ES-I3 (cell line): Measurements from ENCODE around the gene PLAAT4.

Source experiments
- H3K36me3 ChIP-seq: 2 replicates; pipeline ENCODE4 v1.6.1; 2013; ENCODE audit warnings: mild to moderate bottlenecking, low read length, control low read depth, moderate library complexity; ENCODE audit not compliant: insufficient read depth
- H3K4me1 ChIP-seq: 2 replicates; pipeline ENCODE4 v1.6.1; 2013; ENCODE audit warnings: mild to moderate bottlenecking, control low read depth, low read length; ENCODE audit not compliant: insufficient read depth
- H3K9ac ChIP-seq: 2 replicates; pipeline ENCODE4 v1.6.1; 2013; ENCODE audit warnings: low read depth, mild to moderate bottlenecking, low read length, moderate library complexity
- H3K9me3 ChIP-seq: 2 replicates; pipeline ENCODE4 v1.6.1; 2013; ENCODE audit warnings: mild to moderate bottlenecking, low read length, moderate library complexity; ENCODE audit not compliant: control insufficient read depth, insufficient read depth

Gene PLAAT4

GRCh38 chr11:63586451-63587166, 50.0 kb downstream of the PLAAT4 start:
- Histone ChIP-seq H3K36me3 (peaks cover 47% of the 10 kb centered on the region), H3K9ac (no peak overlapping the region), H3K4me1 (no peaks in the 10 kb centered on the region), H3K9me3 (peaks cover 16% of the 10 kb centered on the region)

DNA sequence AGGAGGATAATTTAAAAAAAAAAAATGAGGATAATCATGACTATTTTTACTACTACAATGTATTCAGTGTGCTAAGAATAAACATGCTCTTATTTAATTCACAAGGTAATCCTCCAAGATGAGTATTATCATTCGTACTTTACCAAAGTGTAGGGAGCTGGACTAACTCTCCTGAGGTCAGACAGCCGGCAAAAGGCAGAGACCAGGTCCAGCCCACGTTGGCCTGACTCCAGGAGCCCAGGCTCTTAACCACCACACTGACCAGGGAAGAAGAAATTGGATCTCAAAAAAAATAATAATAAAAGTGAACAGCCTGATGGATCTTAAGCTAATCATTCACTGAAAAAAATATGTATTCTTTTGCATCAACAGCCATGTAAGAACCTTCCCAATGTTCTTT, 52.4 kb downstream of the PLAAT4 start:
- Histone ChIP-seq H3K9ac (no peak overlapping the region), H3K36me3 (peaks cover 39% of the 10 kb centered on the region), H3K4me1 (no peaks in the 10 kb centered on the region)

DNA sequence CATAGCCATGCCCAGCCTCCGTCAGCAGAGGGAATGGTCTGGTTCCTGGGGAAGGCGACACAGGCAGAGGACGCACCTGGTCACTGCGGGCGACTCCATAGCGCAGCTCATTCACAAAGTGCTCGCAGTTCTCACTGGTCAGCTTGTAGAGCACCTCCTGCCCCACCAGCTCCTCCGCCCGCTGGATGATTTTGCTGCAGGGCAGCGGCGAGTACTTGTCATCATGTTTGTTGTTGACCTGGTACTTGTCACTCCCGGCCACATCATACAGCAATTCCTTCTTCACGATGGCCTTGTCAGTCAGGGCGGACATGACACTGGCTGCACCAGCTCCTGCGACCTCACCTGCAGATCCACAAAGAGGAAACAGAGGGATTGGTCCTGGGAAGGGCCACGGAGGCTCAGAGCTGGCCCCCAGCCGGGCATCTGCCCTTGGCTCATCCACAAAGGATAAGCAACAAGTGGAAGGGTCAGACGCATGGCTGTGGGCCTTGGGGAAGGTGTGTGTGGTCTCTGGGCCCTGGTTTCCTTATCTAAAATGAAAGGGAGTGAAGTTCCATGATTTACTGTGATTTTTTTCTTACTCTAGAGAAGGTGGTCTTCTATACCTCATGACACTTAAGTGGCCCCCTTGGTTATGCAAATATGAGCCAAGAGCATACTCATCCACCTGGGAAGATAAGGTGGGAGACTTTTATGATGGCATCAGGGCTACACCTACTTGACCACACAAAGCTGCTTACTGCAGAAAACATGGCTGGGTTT, 53.6 kb downstream of the PLAAT4 start:
- no peak overlapping the region for H3K9ac ChIP-seq
- no peaks in the 10 kb centered on the region for H3K4me1 ChIP-seq
- H3K36me3 ChIP-seq = peaks cover 42% of the 10 kb centered on the region
- no peaks in the 10 kb centered on the region for H3K9me3 ChIP-seq

More for the DNA sequence above, 52.4 kb downstream of the PLAAT4 start:
- H3K9me3 ChIP-seq = no peaks in the 10 kb centered on the region

DNA sequence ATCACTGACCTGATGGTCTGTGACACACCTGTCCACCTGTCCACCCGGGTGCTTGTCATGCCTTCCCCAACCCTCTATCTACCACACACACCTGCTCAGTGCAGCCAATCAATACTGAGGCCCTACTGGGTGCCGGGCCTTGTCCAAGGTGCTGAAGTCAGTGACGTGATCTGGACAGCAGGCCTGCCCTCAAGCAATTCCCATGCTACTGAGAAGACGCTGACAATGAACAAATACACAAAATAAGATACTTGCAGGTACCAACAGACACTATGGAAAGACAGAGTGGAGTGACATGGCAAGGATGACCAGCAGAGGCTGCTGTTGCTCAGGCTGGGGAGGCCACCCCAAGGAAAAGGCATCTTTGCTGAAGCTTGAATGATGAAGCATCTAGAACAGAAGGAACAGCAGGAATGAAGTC, 56.4 kb downstream of the PLAAT4 start:
- H3K9ac ChIP-seq = no peak overlapping the region
- H3K36me3 ChIP-seq = peaks cover 41% of the 10 kb centered on the region
- no peaks in the 10 kb centered on the region for H3K4me1 ChIP-seq
- H3K9me3 ChIP-seq = 0 out of 2 replicates have a peak, but pooled peaks cover 4% of the 10 kb centered on the region

DNA sequence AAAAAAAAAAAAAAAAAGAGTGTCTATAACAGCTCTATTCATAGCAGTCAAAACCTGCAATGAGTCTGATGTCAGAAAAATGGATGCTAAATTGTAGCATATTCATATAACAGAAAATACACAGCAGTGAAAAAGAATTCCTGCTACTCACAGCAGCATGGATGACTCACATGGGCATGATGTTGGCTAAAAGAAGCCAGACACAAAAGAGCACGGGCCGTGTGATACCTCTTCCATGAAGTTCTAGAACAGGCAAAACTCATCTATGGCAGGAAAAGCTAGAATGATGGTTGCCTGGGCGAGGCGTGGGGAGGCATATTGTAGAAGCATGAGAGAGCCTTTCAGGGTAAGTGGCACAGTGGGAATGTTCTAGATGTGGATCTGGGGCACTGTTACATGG, 58.7 kb downstream of the PLAAT4 start:
- Histone ChIP-seq H3K9me3 (0 out of 2 replicates have a peak, but pooled peaks cover 4% of the 10 kb centered on the region), H3K36me3 (peaks cover 28% of the 10 kb centered on the region), H3K4me1 (no peaks in the 10 kb centered on the region)

More for the DNA sequence above, 58.7 kb downstream of the PLAAT4 start:
- no peak overlapping the region for H3K9ac ChIP-seq
